ENCODE data around the gene MARK4. TPM values are rescaled to one million over a fixed set of nuclear protein-coding genes. Genes with fewer than 3 reads are reported as not detected.
A peak's percentile ranks its signal among the peaks of the same experiment; 100 is the strongest.

The MARK4 gene
- total and polyA plus RNA-seq, 12 donors, result 5.6 to 53.3 (median 26.6) TPM

DNA sequence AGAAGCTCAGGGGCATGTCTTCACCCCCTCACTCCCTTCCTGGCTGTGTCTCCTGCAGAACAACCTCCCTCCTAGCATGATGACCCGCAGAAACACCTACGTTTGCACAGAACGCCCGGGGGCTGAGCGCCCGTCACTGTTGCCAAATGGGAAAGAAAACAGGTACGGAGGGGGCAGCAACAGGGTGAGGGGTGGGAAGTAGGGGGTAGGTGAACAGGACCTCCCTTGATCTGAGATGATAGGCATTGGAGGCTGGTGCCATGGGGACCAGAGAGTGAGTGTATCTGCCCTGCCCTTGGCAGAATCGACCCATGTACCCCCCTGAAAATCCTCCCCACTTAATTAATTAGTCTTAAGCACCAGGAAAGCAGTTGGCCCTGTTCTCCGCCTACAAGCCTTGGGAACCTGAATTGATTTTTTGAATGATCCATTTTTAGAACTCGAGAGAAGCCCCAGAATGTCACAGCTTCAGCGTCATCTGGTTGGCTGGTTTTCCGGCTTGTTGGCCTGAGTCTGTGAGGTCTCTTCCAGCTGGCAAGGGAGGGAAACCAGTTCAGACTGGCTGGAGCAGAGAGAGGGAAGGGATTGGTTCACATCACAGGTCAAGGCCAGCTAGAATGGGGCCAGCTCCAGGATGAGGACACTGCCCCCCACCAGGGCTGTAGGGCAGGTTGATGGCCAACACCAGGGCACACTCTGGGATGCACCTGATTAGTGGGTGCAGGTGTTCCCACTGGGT is 43.4 kb downstream of the MARK4 start:
- intact Hi-C loops (cut with DNase I), result no loop called here
- Histone ChIP-seq H3K9me3 (replicated peaks in 1 of 3) (no peaks in the 10 kb centered on the region), H3K27me3 (no peaks in the 10 kb centered on the region), H3K4me3 (no peak overlapping the region), H3K4me1 (replicated peaks in 1 of 2) (peaks cover 9 to 11% of the 10 kb centered on the region in 2 donors), H3K36me3 (replicated peaks in 1 of 2) (peaks cover 0 to 10% of the 10 kb centered on the region in 2 donors), H3K27ac (peak overlapping the region in 2 of 5 donors; percentile 49 to 50)
- peak; percentile 72 to 91 (median 80) for DNase-seq
- WGBS, 4 donors, result 58 to 76% (median 62%) methylated on average over 12 of the region's 12 CpGs
- TF ChIP-seq POLR2A (IDR thresholded peaks at IDR 0.05) (no peak), CTCF (IDR thresholded peaks at IDR 0.05) (no peak)

- intact Hi-C loops (cut with DNase I), result no loop called here
- Histone ChIP-seq H3K4me1 (replicated peaks in 1 of 2) (peaks cover 9 to 11% of the 10 kb centered on the region in 2 donors), H3K27me3 (no peaks in the 10 kb centered on the region), H3K36me3 (replicated peaks in 1 of 2) (peaks cover 0 to 11% of the 10 kb centered on the region in 2 donors), H3K27ac (no peak overlapping the region), H3K9me3 (replicated peaks in 1 of 3) (no peaks in the 10 kb centered on the region), H3K4me3 (no peak overlapping the region)
- TF ChIP-seq CTCF (IDR thresholded peaks at IDR 0.05) (no peak), POLR2A (IDR thresholded peaks at IDR 0.05) (no peak)
- no peak for DNase-seq
Observed at GRCh38 chr19:45295873-45296272, 44.8 kb downstream of the MARK4 start.

GRCh38 chr19:45296355-45296754 is 45.3 kb downstream of the MARK4 start:
- no peak overlapping the region for H3K4me3 ChIP-seq
- no peak overlapping the region for H3K27ac ChIP-seq
- WGBS, 4 donors, result 89 to 100% (median 95%) methylated on average over 4 of the region's 4 CpGs
- DNase-seq, result no peak
- intact Hi-C loops (cut with DNase I), result no loop called here
- no peaks in the 10 kb centered on the region for H3K27me3 ChIP-seq
- H3K36me3 ChIP-seq (replicated peaks in 1 of 2), result peaks cover 0 to 10% of the 10 kb centered on the region in 2 donors
- TF ChIP-seq CTCF (IDR thresholded peaks at IDR 0.05) (no peak), POLR2A (IDR thresholded peaks at IDR 0.05) (no peak)
- peaks cover 9 to 11% of the 10 kb centered on the region in 2 donors for H3K4me1 ChIP-seq (replicated peaks in 1 of 2)
- no peaks in the 10 kb centered on the region for H3K9me3 ChIP-seq (replicated peaks in 1 of 3)

DNA sequence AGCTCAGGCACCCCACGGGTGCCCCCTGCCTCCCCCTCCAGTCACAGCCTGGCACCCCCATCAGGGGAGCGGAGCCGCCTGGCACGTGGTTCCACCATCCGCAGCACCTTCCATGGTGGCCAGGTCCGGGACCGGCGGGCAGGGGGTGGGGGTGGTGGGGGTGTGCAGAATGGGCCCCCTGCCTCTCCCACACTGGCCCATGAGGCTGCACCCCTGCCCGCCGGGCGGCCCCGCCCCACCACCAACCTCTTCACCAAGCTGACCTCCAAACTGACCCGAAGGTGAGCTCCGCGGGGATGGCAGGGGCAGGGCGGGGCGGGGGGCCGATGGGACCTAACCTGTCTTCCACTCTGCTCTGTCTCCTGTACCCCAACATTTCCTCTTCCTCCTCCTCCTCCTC is 46.6 kb downstream of the MARK4 start:
- Histone ChIP-seq H3K9me3 (replicated peaks in 1 of 3) (no peaks in the 10 kb centered on the region), H3K36me3 (replicated peaks in 1 of 2) (peaks cover 0 to 10% of the 10 kb centered on the region in 2 donors), H3K27me3 (no peaks in the 10 kb centered on the region), H3K4me3 (no peak overlapping the region), H3K4me1 (replicated peaks in 1 of 2) (peaks cover 9 to 11% of the 10 kb centered on the region in 2 donors), H3K27ac (no peak overlapping the region)
- intact Hi-C loops (cut with DNase I), result no loop called here
- 95 to 99% (median 96%) methylated on average over 6 to 18 of the region's 18 CpGs for WGBS, 4 donors
- TF ChIP-seq CTCF (IDR thresholded peaks at IDR 0.05) (no peak), POLR2A (IDR thresholded peaks at IDR 0.05) (no peak)
- DNase-seq, result no peak

Data from adrenal gland (tissue), 12 donors.